AG04450 (cell line): ENCODE measurements around the gene SYNJ1. TPM values are rescaled to one million over a fixed set of nuclear protein-coding genes. Genes with fewer than 3 reads are reported as not detected.
"Not testable (repeated sequence)": the region's sequence is repeated elsewhere in the genome, so short reads cannot be mapped to it uniquely, and the experiment has no call there.

Experiments used
- CTCF ChIA-PET: fragments of 300-600, 350-600 bp; formaldehyde crosslinking; extraction: SDS; loops from one replicate; lab custom pipeline; 2022; ENCODE audit warnings: antibody characterized with exemption, inconsistent platforms; lab: Charles Lee
- POLR2A ChIA-PET: fragments of 350-600 bp; formaldehyde crosslinking; extraction: SDS; loops from one replicate; lab custom pipeline; 2021; ENCODE audit warnings: antibody characterized with exemption, inconsistent platforms; lab: Yijun Ruan, JAX
- DNase-seq: peaks from one replicate; pipeline ENCODE4 v3.0.0-alpha.2; 2011; ENCODE audit warnings: low read depth, low spot score
- H3K27ac ChIP-seq: one replicate; pipeline ENCODE4 v1.5.1; 2012; ENCODE audit warnings: low read depth, low read length, control low read depth
- H3K27me3 ChIP-seq: one replicate; pipeline ENCODE4 v1.6.0; 2012; ENCODE audit warnings: low read length; ENCODE audit not compliant: control insufficient read depth, insufficient read depth
- H3K4me3 ChIP-seq: 2 replicates; pipeline ENCODE4 v1.5.1; 2011; ENCODE audit warnings: mild to moderate bottlenecking, low read depth, low read length, control low read depth
- H3K9me3 ChIP-seq: 2 replicates; pipeline ENCODE4 v1.5.1; 2012; ENCODE audit warnings: low read length; ENCODE audit not compliant: control insufficient read depth, insufficient read depth
- polyA plus RNA-seq: library from polyadenylated mRNA; depleted of rRNA; stranded (reverse); fragments of >200 nt; gene quantifications from 2 replicates; pipeline ENCODE4 v1.2.3, GENCODE V29; 2011
- TF ChIP-seq, protein P1 (sequence below): IDR thresholded peaks from 2 replicates; pipeline ENCODE4 v1.5.1; 2011; ENCODE audit warnings: low read depth, low read length, control low read depth, inconsistent platforms

Gene SYNJ1
- polyA plus RNA-seq, 1 experiment: 7.3 TPM

DNA sequence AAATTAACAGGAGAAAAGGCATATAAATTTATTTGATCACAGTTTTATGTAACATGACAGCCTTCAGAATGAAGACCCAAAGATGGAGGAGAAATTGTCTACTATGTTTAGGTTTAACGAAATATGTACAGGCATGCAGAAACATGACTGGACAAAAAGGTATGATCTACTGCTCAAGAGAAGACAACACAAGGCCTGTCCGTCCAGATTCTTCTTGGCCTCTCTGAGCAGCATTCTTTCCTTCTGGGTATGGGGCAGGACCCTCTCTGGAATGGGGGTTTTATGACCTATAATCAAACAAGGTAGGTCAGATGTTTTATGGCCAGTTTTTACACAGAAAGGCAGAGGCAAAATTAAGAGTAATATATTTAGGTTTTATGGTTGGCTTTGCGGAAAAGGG lies 13.5 kb upstream of the SYNJ1 start:
- ChIA-PET CTCF (no interaction called here), POLR2A (no interaction called here)
- Histone ChIP-seq H3K27ac (no peak overlapping the region), H3K4me3 (no peak overlapping the region), H3K9me3 (no peaks in the 10 kb centered on the region), H3K27me3 (no peaks in the 10 kb centered on the region)
- TF ChIP-seq, protein P1, sequence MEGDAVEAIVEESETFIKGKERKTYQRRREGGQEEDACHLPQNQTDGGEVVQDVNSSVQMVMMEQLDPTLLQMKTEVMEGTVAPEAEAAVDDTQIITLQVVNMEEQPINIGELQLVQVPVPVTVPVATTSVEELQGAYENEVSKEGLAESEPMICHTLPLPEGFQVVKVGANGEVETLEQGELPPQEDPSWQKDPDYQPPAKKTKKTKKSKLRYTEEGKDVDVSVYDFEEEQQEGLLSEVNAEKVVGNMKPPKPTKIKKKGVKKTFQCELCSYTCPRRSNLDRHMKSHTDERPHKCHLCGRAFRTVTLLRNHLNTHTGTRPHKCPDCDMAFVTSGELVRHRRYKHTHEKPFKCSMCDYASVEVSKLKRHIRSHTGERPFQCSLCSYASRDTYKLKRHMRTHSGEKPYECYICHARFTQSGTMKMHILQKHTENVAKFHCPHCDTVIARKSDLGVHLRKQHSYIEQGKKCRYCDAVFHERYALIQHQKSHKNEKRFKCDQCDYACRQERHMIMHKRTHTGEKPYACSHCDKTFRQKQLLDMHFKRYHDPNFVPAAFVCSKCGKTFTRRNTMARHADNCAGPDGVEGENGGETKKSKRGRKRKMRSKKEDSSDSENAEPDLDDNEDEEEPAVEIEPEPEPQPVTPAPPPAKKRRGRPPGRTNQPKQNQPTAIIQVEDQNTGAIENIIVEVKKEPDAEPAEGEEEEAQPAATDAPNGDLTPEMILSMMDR: no peak
- DNase-seq: no peak

DNA sequence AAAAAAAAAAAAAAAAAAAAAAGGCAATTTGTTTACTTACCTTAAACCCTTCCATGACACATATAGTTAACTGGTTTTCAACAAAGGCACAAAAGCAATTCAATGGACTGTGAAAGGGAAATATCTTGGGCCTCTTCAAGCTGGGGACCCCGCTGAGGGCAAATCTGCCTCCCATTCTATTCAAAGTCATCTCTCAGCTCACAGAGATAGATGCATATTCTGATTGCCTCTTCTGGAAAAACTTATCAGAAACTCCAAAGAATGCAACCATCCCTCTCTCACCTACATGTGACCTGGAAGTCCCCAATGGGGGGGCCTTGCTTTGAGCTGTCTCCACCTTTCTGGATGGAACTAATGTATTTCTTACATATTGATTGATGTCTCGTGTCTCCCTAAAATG lies 12.1 kb upstream of the SYNJ1 start:
- H3K27ac ChIP-seq: no peak overlapping the region
- ChIA-PET CTCF (interaction anchor here (0.6 kb wide), 1 partner anchor 1539 kb away, joined by 3 read pairs; no protein-coding TSS in a partner anchor), POLR2A (interaction anchor here (0.7 to 1.2 kb wide), 2 partner anchors 12 to 31 kb away, joined by 4 to 11 read pairs; partner anchors contain the start of genes PAXBP1 and SYNJ1)
- H3K27me3 ChIP-seq: no peaks in the 10 kb centered on the region
- H3K4me3 ChIP-seq: no peak overlapping the region
- H3K9me3 ChIP-seq: no peaks in the 10 kb centered on the region
- no peak for DNase-seq
- TF ChIP-seq, protein P1: no peak

DNA sequence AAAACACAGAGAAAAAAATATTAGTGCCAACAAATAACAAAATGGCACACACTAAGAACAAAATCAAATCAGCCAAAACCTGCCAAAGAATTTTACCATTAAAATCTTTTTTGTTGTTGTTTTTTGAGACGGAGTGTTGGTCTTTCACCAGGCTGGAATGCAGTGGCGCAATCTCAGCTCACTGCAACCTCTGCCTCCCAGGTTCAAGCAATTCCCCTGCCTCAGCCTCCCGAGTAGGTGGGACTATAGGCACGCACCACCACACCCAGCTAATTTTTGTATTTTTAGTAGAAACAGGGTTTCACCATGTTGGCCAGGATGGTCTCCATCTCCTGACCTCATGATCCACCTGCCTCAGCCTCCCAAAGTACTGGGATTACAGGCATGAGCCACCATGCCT lies 8.3 kb upstream of the SYNJ1 start:
- H3K27me3 ChIP-seq, DNase-seq, POLR2A ChIA-PET, CTCF ChIA-PET, H3K4me3 ChIP-seq, H3K9me3 ChIP-seq, H3K27ac ChIP-seq: not testable (repeated sequence)

DNA sequence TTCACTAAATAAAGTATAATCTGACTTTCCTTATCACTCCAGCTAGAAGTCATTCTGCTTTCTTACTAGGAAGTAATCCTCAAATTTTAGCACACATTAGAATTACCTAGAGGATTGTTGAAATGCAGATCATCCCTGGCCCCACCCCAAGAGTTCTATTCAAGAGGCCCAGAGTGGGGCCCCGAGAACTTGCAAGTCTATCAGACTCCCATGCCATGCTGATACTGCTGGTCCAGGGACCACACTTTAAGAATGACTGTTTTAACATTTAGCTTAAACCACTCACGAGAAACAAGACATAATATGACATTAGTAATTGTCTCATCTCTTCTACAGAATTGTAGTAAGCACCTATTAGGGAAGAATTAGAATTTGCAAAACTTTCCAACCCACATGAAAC lies 7.7 kb upstream of the SYNJ1 start:
- Histone ChIP-seq H3K27me3 (no peaks in the 10 kb centered on the region), H3K27ac (no peak overlapping the region), H3K4me3 (no peak overlapping the region), H3K9me3 (no peaks in the 10 kb centered on the region)
- DNase-seq: no peak
- ChIA-PET POLR2A (no interaction called here), CTCF (no interaction called here)
- TF ChIP-seq, protein P1: no peak

DNA sequence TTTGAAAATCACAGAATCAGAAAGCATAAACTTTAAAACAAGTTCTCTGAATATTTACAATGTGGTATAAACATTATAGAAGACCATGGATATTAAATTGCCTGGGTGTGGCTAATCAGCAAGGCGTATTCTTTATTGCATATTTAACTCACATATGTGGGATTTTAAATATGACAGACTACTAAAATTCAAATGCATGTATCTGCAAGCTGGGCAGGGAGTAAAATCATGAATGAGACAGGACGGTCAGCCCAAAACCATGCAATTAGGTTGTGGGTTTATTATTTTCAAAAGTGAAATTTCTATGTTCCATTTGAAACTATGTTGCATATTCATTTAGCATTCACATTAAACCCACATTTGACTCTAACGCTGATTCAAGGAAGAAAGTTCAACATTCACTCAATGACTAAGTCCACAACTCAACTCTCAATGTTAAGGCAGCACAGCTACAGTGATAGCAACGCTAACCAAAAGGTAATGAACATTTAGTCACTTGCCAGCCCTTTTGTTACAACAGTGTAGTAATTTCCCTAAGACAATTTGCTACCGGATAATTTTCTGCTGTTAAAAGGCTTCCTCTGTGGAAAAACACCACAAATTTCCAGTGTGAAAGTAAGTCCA lies 6.3 kb upstream of the SYNJ1 start:
- POLR2A ChIA-PET: no interaction called here
- TF ChIP-seq, protein P1: no peak
- Histone ChIP-seq H3K27ac (no peak overlapping the region), H3K9me3 (no peaks in the 10 kb centered on the region), H3K27me3 (no peaks in the 10 kb centered on the region), H3K4me3 (no peak overlapping the region)
- CTCF ChIA-PET: no interaction called here
- no peak for DNase-seq
